GM12864 (cell line): ENCODE measurements around the gene ANKRD33.

Source experiments
- DNase-seq: peaks from one replicate; pipeline ENCODE4 v3.0.0-alpha.2; 2011; ENCODE audit warnings: low read depth
- H3K4me3 ChIP-seq: 2 replicates; pipeline ENCODE4 v1.5.1; 2011; ENCODE audit warnings: mild to moderate bottlenecking, low read depth, low read length, control low read depth
- CTCF ChIP-seq: IDR thresholded peaks from 2 replicates; pipeline ENCODE4 v1.5.1; 2011; ENCODE audit warnings: low read depth, mild to moderate bottlenecking, moderate library complexity, low read length, control low read depth, inconsistent platforms; ENCODE audit errors: missing control alignments

Gene ANKRD33

GRCh38 chr12:51915003-51915625 is 27.2 kb downstream of the ANKRD33 start:
- TF ChIP-seq CTCF: no peak
- no peak for DNase-seq
- no peak overlapping the region for H3K4me3 ChIP-seq

- DNase-seq: no peak
- H3K4me3 ChIP-seq: no peak overlapping the region
- TF ChIP-seq CTCF: no peak
Measured at GRCh38 chr12:51915951-51916350, 28.0 kb downstream of the ANKRD33 start.

GRCh38 chr12:51917041-51917590 is 29.2 kb downstream of the ANKRD33 start:
- no peak for DNase-seq
- no peak for TF ChIP-seq CTCF
- no peak overlapping the region for H3K4me3 ChIP-seq

GRCh38 chr12:51917746-51918453 is 30.0 kb downstream of the ANKRD33 start:
- H3K4me3 ChIP-seq: no peak overlapping the region
- no peak for TF ChIP-seq CTCF
- DNase-seq: no peak

GRCh38 chr12:51920046-51920445 is 32.1 kb downstream of the ANKRD33 start:
- H3K4me3 ChIP-seq: no peak overlapping the region
- no peak for TF ChIP-seq CTCF
- DNase-seq: no peak

GRCh38 chr12:51921017-51921725 is 33.3 kb downstream of the ANKRD33 start:
- TF ChIP-seq CTCF: no peak
- no peak for DNase-seq

More at GRCh38 chr12:51921017-51921725, 33.3 kb downstream of the ANKRD33 start:
- no peak overlapping the region for H3K4me3 ChIP-seq
